Stimulated activated CD8-positive, alpha-beta memory T cell treated with anti-CD3 and anti-CD28 coated beads, Interleukin-15, amount 100 ng/mL, for 24 hours (primary cell): ENCODE data around the gene SGPL1.
"Not testable (repeated sequence)": the region's sequence is repeated elsewhere in the genome, so short reads cannot be mapped to it uniquely, and the experiment has no call there.

Experiments used
- DNase-seq: peaks from one replicate; pipeline ENCODE4 v3.0.0-alpha.2; 2020; ENCODE audit warnings: low read depth

Gene SGPL1

DNA sequence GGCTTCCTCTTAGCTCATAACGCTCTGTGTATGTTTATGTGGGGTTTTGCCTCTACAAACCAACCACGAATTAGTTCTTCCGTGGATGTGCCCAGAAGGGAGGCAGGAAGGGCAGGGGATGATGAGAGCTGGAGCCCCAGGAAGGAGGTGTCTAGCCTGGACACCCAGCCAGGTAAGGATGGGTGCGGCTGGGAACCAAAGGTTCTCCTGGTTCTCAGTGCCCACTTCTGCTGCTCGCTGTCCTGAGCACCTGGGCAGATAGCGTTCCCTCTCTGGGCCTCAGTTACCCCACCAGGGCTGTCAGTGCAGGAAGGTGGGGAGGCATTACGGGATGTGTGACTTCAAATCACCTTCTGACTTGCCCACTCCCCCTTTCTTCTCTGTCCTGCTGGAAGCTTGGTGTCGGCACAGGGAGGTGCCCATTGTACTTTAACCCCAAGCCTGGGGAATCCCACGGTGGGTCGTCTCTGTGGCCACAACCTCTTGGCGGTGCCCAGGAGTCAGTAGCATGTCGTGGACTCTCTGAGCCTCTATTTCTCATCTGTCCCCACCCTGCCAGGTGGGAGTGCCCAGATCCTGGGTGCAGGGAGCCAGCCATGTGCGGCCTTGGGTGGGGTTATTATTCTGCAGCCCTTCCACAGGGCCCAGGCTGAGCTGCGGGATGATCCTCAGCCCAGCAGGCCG lies 91.3 kb downstream of the SGPL1 start:
- DNase-seq = no peak

DNA sequence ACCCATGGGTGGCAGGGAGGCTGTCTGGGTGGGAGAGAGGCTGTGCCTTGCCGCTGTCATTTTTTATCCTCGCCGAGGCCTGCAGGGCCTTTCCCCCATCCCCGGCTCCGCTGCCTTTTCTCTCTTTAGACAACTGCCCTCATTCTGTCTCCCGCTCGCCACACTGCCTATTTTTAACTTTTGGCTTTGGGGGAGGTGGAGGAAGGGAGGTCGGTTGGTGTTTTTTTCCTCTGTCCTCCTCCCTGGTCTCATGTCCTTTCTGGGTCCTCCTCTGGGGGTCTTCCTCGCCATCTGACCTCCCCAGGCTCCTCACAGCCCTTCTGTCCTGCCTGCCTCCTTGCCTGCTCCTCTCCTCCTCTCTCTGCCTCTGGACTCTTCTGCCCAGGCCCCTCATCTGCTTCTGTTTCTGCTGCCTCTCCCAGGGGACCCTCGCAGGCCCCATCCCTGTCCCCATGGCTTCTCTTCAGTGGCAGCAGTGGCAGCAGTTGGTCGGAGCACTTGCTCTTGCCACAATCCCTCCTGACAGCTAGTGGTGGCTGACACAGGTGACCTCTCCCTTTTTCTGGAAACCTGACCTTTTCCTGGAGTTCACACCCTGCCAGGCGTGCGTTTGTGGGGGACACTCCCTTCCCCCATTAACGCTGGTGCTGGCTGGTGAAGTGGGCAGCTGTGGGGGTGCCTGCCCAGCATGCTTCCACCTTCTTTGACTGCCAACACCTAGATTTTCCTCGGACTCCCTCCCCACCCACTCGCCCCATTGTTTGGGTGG lies 92.1 kb downstream of the SGPL1 start:
- DNase-seq = no peak

DNA sequence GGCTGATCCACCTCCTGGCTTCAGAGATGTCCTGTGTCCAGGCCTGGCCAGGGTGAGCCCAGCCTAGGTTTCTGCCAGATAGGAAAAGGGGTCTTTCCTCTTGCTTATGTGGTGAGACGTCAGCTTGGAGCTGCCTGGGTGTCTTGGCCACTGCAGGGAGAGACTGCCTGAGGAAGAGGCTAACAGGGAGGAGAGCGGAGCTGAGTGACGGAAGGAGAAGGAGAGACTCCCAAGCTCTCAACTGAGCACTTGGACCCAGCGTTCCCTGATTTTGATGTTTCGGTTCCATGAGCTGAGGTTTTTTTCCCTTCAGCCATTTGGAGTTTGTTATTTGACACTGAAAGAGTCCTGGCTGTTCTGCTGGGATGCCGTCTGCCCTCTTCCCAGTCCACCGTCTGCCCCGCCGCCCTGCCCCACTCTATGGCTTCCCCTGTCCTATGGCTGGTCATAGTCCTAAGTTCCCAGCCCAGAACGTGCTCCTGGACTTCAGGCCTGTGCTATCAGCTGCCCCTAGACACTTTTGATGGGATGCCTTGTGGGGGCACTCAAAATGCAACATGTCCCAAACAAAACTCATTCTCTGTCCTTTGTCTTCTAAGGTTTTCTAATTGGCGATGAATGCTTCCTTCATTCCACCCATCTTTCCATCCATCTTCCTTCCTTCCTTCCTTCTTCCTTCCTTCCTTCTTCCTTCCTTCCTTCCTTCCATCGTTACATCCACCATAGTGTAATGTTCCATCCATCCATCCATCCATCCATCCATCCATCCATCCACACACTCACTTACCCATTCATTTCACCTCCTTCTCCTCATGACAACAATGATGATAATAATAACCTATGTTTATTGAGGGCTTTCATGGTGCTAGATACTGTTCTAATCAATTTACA lies 92.9 kb downstream of the SGPL1 start:
- no peak for DNase-seq

GRCh38 chr10:70909326-70909935 lies 93.7 kb downstream of the SGPL1 start:
- DNase-seq = no peak

- DNase-seq = no peak
These were observed 95.0 kb downstream of the SGPL1 start for GRCh38 chr10:70910486-70911341.

DNA sequence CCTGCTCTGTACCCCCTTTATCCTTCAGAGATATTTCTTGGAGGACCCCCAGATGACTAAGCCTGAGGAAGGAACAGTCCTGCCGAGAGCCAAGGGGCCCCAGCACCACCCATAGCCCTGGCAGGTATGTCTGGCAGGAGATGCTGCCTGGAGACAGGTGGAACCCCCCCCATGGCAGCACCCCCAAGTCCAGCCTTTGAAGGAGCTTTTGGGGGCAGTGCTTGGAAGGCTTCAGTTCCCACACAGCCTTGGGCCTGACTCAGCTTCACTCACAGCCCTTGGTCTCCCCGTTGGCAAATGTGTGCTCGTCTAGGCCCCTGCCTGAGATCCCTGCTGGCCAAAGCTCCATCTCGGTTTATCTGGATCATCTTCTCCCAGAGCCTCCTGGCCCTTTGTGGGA lies 95.6 kb downstream of the SGPL1 start:
- DNase-seq = no peak

DNA sequence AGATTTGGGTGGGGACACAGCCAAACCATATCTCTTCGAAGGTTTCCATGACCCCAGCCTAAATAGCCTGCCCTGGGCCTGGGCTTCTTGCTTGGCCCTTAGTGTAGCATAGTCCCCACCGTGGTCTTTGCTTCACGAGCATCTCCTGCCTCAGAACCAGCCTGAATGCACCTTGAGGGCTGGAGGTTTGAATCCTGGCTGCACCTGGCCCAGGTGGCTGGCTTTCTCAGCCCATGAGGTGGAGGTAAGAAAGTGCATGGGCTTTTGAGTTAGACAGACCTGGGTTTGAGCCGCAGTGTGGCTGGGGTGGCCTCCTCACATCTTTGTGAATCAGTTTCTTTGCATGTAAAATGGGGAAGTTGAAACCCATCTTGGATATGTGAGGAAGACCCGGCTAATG lies 96.8 kb downstream of the SGPL1 start:
- DNase-seq = no peak

- DNase-seq = no peak
These were observed 97.6 kb downstream of the SGPL1 start for GRCh38 chr10:70913191-70913892.

DNA sequence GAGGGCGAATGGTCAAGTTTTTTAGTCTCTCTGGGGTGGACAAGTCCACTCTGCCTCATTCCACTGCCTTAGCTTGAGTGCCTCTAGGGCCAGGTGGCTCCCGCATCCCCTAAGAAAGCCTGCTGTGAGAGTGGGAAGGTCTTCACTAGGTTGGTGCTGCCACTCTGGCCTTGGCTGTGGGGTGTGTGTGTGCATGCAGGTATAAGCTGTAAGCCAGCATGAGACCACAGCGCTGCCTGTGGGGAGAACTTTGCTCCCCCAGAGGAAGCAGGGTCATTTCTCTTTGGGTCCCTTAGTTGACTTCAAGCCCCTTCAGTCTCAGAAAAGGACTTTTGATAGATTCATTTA lies 98.1 kb downstream of the SGPL1 start:
- DNase-seq = no peak

DNA sequence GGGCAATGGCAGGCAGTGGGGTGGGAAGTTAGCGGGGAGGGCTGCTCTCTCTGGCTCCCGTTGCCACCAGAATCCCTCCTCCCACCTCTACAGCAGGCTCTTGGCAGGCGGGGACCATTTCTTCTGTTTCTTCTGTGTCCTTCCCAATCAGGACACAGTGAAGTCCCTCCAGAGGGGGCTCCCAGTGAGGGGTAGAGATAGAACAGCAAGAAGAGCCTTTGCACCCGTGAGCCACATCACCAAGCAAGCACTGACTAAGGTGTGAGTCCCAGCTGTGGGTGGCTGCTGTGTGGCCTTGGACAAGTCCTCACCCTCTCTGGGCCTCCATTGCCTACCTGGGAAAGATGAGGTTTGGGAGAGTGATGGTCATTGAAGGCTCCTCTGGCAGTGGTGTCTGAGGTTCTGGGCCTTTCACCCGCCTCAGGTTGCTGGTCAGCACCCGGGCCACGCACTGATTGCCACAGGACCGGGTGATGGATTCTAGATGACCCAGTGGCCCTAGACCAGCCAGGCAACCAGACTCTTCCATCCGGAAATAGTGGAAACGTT lies 98.6 kb downstream of the SGPL1 start:
- no peak for DNase-seq

DNA sequence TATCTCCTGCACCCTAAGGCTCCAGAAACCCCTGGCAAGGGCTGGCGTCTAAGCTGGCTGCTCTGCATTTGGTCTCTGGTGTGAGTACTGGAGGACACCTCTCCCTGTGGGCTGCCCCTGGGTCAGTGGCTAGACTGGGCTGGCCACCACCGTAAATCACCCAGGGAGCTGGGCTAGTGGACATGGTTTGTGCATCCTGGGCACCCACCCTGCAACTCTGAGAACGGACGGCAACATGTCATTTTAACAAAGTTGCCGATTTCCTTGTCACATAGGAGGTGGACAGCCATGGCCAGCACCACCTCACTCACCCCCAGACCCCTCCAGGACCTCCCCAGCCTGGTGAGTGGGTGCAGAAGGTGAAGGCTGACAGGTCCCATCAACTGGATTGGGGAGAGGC lies 99.5 kb downstream of the SGPL1 start:
- no peak for DNase-seq

DNA sequence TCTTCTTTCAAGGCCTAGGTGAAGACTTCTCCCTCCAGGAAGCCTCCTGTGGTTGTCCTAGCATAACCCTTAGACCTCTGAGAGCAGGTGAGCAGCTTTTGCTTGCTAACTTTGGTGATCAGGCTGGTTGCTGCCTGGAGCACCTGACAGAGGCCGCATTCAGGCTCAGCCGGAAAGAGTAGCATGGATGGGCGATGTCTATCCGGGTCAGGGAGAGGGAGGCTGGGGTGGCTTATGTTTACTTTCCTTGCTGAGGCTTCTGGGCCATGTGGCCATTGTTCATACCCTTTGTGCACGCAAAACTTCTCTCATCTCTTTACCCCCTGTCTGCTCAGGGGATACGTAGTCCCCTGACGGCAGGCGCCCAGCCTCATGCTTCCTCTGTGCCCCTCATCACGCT lies 100.1 kb downstream of the SGPL1 start:
- no peak for DNase-seq

GRCh38 chr10:70916241-70916640 lies 100.5 kb downstream of the SGPL1 start:
- no peak for DNase-seq

- no peak for DNase-seq
These were observed 101.5 kb downstream of the SGPL1 start for GRCh38 chr10:70917226-70917625.

GRCh38 chr10:70917635-70918034 lies 101.9 kb downstream of the SGPL1 start:
- no peak for DNase-seq

DNA sequence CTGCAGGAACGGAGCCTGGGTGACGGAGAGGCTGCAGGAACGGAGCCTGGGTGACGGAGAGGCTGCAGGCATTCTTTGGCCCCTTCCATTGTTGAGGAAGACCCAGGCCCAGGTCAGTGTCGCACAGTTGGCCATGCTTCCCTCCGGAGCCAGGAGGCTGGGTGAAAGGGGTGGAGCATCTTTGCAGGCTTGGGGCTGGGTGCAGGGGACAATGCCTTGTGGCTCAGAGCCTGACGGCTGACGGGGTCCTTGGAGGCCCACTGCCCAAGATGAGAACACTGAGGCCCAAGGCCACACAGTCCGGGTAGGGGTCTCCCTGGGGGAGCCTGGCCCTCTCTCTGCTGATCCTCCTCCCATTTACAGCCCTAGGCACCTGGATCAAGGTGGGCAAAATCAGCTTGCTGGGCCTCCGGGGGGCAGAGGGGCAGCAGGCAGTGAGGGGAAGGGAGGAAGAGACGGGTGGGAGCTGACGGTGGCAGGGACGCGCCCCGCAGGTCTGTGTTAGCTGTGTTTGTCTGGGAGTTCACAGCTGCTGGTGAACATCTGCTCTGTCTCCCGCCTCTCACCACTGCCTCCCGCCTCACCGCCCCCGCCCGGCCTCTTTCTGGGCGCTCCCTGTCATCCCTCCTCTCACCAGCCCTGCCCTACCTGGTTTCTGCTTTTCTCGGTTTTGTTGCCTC lies 103.2 kb downstream of the SGPL1 start:
- DNase-seq = no peak

- DNase-seq = not testable (repeated sequence)
These were observed 104.2 kb downstream of the SGPL1 start for GRCh38 chr10:70919906-70920305.

GRCh38 chr10:70920519-70920918 lies 104.8 kb downstream of the SGPL1 start:
- no peak for DNase-seq

DNA sequence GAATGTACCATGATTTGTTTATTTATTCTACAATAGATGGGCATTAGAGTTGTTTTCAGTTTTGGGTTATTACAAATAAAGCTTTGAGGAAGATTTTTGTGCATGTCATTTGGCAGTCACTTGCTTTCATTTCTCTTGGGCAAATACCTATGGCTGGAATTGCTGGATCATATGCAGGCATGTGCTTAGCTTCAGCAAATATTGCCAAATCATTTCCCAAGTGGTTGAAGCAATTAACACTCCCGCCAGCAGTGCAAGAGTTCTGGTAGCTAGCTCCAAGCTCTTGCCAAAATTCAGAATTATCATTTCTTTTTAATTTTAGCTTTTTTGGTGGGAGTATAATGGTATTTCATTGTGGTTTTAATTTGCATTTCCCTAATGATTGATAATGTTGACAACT lies 105.5 kb downstream of the SGPL1 start:
- DNase-seq = no peak

- no peak for DNase-seq
These were observed 107.9 kb downstream of the SGPL1 start for GRCh38 chr10:70923696-70924095.
